ENCODE measurements around the gene SZT2.

SZT2 gene

GRCh38 chr1:43427524-43427923, 37.8 kb downstream of the SZT2 start:
- TF ChIP-seq TAF1 (IDR thresholded peaks at IDR 0.05; ENCODE audit: borderline replicate concordance, insufficient read depth, low read length) (no peak), SIN3A (IDR thresholded peaks at IDR 0.05; ENCODE audit: borderline replicate concordance, insufficient read depth, low read length) (no peak), FOXP2 (optimal IDR thresholded peaks at IDR 0.05; ENCODE audit: borderline replicate concordance, extremely low read depth, extremely low read length, insufficient read depth) (no peak), POLR2AphosphoS5 (IDR thresholded peaks at IDR 0.05; ENCODE audit: low read depth, low read length) (no peak)
- TF ChIP-seq, protein P1, sequence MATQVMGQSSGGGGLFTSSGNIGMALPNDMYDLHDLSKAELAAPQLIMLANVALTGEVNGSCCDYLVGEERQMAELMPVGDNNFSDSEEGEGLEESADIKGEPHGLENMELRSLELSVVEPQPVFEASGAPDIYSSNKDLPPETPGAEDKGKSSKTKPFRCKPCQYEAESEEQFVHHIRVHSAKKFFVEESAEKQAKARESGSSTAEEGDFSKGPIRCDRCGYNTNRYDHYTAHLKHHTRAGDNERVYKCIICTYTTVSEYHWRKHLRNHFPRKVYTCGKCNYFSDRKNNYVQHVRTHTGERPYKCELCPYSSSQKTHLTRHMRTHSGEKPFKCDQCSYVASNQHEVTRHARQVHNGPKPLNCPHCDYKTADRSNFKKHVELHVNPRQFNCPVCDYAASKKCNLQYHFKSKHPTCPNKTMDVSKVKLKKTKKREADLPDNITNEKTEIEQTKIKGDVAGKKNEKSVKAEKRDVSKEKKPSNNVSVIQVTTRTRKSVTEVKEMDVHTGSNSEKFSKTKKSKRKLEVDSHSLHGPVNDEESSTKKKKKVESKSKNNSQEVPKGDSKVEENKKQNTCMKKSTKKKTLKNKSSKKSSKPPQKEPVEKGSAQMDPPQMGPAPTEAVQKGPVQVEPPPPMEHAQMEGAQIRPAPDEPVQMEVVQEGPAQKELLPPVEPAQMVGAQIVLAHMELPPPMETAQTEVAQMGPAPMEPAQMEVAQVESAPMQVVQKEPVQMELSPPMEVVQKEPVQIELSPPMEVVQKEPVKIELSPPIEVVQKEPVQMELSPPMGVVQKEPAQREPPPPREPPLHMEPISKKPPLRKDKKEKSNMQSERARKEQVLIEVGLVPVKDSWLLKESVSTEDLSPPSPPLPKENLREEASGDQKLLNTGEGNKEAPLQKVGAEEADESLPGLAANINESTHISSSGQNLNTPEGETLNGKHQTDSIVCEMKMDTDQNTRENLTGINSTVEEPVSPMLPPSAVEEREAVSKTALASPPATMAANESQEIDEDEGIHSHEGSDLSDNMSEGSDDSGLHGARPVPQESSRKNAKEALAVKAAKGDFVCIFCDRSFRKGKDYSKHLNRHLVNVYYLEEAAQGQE (IDR thresholded peaks at IDR 0.05; ENCODE audit: insufficient read depth in 1 of 2, low read depth in 2 of 2, low read length in 2 of 2): no peak

DNA sequence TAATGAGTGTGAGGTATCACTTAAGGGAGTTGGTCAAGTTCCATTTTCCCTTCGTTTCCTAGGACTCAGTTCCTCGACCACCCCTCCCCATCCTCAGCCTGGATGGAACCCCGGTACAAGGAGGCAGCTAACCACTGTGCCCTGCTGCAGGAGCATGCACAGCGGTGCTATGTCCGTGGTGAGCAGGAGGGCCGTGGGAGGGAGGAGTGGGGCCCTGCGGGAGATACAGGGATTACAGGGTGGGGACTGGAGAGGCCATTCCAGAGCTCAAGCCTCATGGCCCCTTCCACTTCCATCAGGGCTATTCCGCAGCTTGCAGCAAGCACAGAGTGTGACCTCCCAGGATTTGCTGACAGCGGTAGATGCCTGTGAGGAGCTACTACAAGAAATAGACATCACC, 38.2 kb downstream of the SZT2 start:
- TF ChIP-seq TAF1 (IDR thresholded peaks at IDR 0.05; ENCODE audit: borderline replicate concordance, insufficient read depth, low read length) (no peak), FOXP2 (optimal IDR thresholded peaks at IDR 0.05; ENCODE audit: borderline replicate concordance, extremely low read depth, extremely low read length, insufficient read depth) (no peak), POLR2AphosphoS5 (IDR thresholded peaks at IDR 0.05; ENCODE audit: low read depth, low read length) (no peak), SIN3A (IDR thresholded peaks at IDR 0.05; ENCODE audit: borderline replicate concordance, insufficient read depth, low read length) (no peak)
- TF ChIP-seq, protein P1 (IDR thresholded peaks at IDR 0.05; ENCODE audit: insufficient read depth in 1 of 2, low read depth in 2 of 2, low read length in 2 of 2): no peak

DNA sequence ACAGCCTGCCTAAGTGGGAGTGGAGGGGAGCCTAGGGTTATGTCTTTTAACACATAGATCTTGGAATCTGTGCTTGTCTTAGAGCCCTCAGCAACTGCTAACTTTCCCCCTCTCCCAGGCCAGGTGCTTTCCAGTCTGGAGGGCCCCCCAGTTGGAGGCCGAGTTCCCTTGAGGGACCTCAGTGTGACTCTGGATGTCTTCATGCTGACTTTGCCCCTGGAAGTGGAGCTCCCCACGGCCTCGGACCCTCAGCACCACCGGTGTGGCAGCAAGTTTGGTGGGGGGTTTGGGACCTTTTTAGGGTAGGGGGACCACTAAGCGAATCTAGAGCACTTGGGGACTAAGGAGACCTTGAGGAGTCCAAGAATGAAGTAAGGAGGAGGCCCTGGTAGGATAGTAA, 41.1 kb downstream of the SZT2 start:
- no peak for TF ChIP-seq SIN3A (IDR thresholded peaks at IDR 0.05; ENCODE audit: borderline replicate concordance, insufficient read depth, low read length)
- no peak for TF ChIP-seq FOXP2 (optimal IDR thresholded peaks at IDR 0.05; ENCODE audit: borderline replicate concordance, extremely low read depth, extremely low read length, insufficient read depth)
- no peak for TF ChIP-seq POLR2AphosphoS5 (IDR thresholded peaks at IDR 0.05; ENCODE audit: low read depth, low read length)
- no peak for TF ChIP-seq TAF1 (IDR thresholded peaks at IDR 0.05; ENCODE audit: borderline replicate concordance, insufficient read depth, low read length)
- TF ChIP-seq, protein P1 (IDR thresholded peaks at IDR 0.05; ENCODE audit: insufficient read depth in 1 of 2, low read depth in 2 of 2, low read length in 2 of 2): no peak

- TF ChIP-seq POLR2AphosphoS5 (IDR thresholded peaks at IDR 0.05; ENCODE audit: low read depth, low read length): no peak
- no peak for TF ChIP-seq SIN3A (IDR thresholded peaks at IDR 0.05; ENCODE audit: borderline replicate concordance, insufficient read depth, low read length)
- TF ChIP-seq FOXP2 (optimal IDR thresholded peaks at IDR 0.05; ENCODE audit: borderline replicate concordance, extremely low read depth, extremely low read length, insufficient read depth): no peak
- TF ChIP-seq TAF1 (IDR thresholded peaks at IDR 0.05; ENCODE audit: borderline replicate concordance, insufficient read depth, low read length): no peak
- TF ChIP-seq, protein P1 (IDR thresholded peaks at IDR 0.05; ENCODE audit: insufficient read depth in 1 of 2, low read depth in 2 of 2, low read length in 2 of 2): no peak
These were observed 42.0 kb downstream of the SZT2 start for GRCh38 chr1:43431676-43432075.
